Endothelial cell of umbilical vein (primary cell): Measurements from ENCODE around the gene CDYL.

Experiments used
- EZH2 ChIP-seq: IDR thresholded peaks from 2 replicates; pipeline ENCODE4 v1.6.1; 2012; ENCODE audit warnings: borderline replicate concordance, low read depth, mild to moderate bottlenecking, moderate library complexity, low read length, inconsistent platforms; ENCODE audit not compliant: severe bottlenecking
- FOS ChIP-seq: IDR thresholded peaks from 2 replicates; pipeline ENCODE4 v1.6.1; 2011; ENCODE audit warnings: mild to moderate bottlenecking, low read length, moderate library complexity, borderline replicate concordance; ENCODE audit not compliant: insufficient read depth
- POLR2A ChIP-seq: IDR thresholded peaks from 2 replicates; pipeline ENCODE4 v1.6.1; 2012; ENCODE audit warnings: low read depth, mild to moderate bottlenecking, control low read depth, low read length
- TF ChIP-seq, protein P1 (sequence below), 2 donors: IDR thresholded peaks; 1 replicate in 1 of 2; 2 replicates in 1 of 2; pipeline ENCODE4 v1.5.1; 2011; ENCODE audit warnings: low read length in 2 of 2, mild to moderate bottlenecking in 2 of 2, moderate library complexity in 2 of 2, control low read depth in 1 of 2, inconsistent platforms in 1 of 2, low read depth in 1 of 2; ENCODE audit not compliant: insufficient read depth in 1 of 2; ENCODE audit errors: extremely low read depth in 1 of 2

- TF ChIP-seq FOS (no peak), POLR2A (no peak), EZH2 (no peak)
- TF ChIP-seq, protein P1, sequence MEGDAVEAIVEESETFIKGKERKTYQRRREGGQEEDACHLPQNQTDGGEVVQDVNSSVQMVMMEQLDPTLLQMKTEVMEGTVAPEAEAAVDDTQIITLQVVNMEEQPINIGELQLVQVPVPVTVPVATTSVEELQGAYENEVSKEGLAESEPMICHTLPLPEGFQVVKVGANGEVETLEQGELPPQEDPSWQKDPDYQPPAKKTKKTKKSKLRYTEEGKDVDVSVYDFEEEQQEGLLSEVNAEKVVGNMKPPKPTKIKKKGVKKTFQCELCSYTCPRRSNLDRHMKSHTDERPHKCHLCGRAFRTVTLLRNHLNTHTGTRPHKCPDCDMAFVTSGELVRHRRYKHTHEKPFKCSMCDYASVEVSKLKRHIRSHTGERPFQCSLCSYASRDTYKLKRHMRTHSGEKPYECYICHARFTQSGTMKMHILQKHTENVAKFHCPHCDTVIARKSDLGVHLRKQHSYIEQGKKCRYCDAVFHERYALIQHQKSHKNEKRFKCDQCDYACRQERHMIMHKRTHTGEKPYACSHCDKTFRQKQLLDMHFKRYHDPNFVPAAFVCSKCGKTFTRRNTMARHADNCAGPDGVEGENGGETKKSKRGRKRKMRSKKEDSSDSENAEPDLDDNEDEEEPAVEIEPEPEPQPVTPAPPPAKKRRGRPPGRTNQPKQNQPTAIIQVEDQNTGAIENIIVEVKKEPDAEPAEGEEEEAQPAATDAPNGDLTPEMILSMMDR (IDR thresholded peaks at IDR 0.05; ENCODE audit: extremely low read depth in 1 of 2, insufficient read depth in 1 of 2, low read depth in 1 of 2, low read length in 2 of 2) = no peak
These were observed 113.5 kb downstream of the CDYL start for GRCh38 chr6:4889701-4890100.
